Activated CD8-positive, alpha-beta memory T cell treated with anti-CD3 and anti-CD28 coated beads for 24 hours (primary cell): ENCODE results near the gene TNFRSF1B.
A peak's percentile ranks its signal among the peaks of the same experiment; 100 is the strongest.

ENCODE experiments used
- DNase-seq: peaks from one replicate; pipeline ENCODE4 v3.0.0-alpha.2; 2020

TNFRSF1B gene

DNA sequence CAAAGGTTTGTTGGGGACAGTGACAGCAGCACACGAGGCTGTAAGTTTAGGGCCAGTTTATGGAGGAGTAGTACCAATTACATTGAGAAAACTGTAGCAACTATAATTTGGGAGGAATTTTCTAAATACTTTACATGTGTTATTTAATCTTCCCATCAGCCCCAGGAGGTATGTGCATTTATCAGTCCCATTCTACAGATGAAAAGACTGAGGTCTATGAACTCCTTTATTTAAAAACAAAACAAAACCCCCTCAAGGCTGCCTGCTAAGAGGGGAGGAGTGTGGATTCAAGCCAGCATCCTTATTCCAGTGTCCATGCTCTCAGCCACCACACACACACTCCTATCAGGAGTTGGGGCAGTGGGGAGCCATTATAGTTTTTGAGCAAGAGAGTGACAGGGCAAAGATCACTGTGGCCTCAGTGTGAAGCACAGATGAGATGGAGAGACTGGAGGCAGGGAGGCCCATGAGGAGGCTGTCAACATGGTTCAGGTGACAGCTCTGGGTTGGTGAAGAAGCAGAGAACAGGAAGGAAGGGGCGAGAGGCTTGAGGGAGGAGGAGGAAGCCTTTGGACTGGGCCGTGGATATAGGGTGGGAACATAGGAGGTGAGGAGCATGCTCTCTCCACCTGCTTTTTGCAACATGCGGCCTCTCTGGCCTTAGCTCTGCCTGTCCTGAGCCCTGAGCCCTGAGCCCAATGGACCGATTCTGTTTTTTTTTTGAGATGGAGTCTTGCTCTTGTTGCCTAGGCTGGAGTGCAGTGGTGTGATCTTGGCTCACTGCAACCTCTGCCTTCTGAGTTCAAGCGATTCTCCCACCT, 9.7 kb downstream of the TNFRSF1B start:
- DNase-seq, result no peak

- no peak for DNase-seq
Measured at GRCh38 chr1:12177156-12177998, 10.6 kb downstream of the TNFRSF1B start.

DNA sequence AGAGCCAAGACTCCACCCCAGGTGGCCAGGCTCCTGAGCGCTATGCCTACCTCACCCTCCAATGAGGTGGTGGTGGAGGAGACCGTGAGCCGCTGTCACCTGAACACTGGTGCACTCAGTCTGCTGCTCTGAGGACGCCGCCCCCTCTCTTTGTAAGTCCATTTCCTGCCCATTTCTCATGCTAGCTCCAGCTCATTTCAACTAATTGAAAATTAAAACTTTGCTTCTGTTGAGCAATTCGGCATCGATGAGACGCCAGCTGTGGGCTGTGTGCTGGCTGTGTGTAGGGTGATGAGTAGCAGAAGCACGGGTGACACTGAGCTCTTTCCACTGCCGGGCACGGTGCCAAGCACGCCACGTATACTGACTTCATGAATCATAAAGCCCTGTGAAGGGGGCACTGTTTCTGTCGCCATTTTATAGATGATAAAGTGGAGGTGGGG, 11.2 kb downstream of the TNFRSF1B start:
- DNase-seq, result peak; percentile 96

DNA sequence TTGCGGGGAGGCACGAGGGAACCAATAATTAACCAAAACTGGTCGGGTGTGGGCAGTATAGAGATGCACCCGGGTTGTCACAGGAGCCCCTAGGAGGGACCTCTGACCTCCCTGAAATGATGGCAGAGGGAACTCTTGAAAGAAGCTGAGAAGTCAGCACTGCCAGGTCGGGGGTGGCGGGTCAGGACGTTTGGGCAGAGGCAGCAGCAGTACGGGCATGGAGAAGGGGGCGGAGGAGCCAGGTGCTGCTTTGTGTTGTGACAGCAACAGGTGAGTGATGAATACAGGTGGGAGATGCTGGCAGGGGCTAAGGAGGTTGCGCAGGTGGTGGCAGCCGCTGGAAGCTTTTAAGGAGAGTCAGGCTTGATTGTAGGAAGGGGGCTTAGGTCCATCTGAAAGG, 11.7 kb downstream of the TNFRSF1B start:
- no peak for DNase-seq

DNA sequence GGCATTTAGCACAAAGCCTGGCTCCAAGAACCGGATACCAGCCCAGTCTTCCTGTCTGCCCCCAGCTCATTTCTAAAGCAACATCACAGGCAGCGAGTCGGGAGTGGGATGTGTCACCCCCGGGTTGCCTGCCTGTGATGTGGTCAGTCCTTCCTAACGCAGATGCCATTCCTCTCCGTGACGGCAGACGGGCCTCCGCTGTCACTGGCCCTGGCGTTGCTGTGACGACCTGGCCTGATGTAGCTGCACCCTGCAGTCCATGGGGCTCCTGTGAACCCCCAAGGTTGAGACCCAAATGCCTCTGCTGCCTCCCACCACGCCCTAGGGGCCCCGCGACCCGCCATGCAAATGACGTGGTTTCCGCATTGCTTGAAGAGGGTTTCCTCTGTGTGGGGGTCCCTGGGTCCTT, 12.3 kb downstream of the TNFRSF1B start:
- peak; percentile 88 for DNase-seq

DNA sequence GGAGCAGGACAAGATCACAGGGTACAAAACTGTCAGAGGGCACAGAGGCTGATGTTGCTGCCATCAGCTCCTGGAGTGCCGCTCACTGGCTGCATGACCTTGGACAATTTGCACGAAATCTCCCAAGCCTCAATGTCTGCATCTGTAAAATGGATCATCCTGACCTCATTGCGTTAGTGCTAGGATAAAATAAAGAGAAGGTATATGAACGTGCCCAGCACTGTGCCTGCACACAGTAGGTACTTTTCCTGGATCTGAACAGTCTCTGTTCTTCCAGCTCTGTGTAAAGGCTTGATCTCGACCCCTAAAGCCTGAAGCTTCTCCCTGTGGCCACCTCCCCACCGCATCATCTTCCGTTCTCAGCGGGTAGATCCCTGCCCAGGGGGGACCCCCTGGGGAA, 12.9 kb downstream of the TNFRSF1B start:
- DNase-seq, result no peak

DNA sequence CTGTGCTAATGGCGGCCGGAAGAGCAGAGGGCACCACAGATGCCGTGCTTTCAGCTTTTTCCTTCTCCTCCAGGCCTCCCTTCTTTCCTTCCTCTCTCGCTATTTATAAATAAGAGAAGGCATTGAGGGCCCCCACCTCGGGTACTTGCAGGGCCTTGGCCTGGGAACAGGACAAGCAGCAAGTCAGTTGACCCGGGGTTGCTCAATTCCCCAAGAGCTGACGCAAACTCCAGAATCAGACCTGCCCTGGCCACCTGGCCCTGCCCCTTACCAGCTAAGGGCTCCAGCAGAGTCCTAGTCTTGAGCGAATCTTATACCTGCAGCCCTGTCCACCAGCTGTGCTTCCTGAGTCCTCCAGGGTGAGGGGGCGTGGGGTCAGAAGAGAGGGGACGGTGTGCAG, 13.5 kb downstream of the TNFRSF1B start:
- DNase-seq, result no peak

DNA sequence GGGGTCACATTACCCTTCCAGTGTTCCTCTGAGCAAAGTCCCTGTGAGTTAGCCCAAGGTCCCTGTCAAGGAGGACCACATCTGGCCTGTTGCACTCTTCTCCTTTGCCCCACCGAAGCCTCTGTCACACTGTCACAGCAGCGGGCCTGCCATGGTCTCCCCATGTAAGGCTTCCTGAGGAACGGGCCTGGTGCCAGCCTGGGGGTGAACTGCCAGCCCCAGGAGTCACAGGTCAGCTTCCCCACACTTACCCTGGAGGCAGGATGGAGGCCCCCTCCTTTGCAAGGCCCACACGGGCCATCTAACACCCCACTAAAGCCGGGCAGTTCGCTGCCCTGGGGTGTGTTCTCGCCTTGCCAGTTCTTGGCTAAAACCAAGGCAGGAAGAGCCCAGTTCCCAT, 14.1 kb downstream of the TNFRSF1B start:
- DNase-seq, result no peak

DNA sequence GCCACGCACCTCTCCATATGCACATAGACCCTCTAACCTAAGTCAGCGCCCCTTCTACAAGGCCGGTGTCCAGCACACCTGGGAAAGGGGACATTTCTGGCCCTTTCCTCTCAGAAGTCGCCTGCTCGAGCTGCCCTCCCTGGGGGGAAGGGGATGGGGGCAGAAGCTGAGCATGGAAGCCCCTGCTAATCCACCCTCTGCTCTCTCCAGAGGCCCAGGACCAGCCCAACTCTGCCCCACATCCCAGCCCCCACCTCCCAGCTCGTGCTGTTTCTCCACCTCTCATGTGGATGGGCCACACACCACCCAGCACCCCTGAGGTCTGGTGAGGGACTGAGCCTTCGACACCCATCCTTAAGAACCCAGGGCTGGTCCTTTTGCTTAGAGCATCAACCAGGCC, 14.8 kb downstream of the TNFRSF1B start:
- no peak for DNase-seq

DNA sequence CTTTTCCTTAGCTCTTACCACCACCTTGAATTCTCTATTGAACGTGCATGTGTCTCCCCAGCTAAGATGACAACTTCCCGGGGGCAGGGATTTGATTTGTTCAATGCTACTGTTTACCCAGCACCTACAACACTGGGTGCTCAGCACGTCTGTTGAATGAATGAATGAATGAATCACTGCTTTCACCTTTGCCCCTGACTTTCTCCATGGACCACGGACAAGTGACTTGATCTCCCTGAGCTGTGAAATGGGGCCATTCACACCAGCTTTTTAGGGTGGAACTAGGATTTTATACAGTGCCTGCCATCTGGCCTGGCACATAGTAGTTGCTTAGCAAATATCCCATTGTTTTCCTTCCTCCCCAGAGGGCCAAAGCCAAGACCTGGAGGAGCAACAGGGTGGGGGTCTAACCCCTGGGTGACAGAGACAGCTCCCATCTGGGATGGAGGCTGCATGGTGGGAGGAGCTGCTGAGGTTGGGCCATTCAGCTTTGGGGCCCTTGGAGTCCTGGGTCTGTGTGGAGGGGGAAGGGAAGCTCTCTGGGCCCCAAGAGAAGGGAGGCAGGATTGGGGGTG, 15.7 kb downstream of the TNFRSF1B start:
- DNase-seq, result no peak

DNA sequence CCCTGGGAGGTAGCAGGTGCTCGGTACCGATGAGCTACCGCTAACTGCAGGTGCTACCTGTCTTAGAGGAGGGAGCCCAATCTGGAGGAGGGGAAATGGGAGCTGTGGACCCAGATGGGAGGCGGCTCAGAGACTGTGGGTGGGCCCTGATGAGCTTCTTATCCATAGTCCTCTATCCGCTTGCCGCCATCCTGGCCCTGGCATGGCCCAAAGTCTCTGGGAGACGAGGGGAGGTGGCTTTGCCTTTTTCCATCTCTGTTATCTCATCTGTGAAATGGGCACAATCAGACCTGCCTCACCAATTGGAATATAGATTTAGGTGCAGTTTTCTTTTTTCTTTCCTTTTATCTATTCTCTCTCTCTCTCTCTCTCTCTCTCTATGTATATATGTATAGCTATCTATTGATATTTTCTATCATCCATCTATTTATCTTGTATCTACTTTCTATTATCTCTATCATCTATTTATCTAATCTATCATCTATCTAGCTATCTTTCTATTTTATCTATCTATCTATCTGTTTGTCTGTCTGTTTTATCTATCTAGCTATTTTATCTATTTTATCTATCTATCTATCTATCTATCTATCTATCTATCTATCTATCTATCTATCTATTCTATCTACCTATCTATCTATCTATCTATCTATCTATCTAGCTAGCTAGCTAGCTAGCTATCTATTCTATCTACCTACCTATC, 16.5 kb downstream of the TNFRSF1B start:
- DNase-seq, result no peak

- no peak for DNase-seq
Measured at GRCh38 chr1:12184008-12184681, 17.4 kb downstream of the TNFRSF1B start.

DNA sequence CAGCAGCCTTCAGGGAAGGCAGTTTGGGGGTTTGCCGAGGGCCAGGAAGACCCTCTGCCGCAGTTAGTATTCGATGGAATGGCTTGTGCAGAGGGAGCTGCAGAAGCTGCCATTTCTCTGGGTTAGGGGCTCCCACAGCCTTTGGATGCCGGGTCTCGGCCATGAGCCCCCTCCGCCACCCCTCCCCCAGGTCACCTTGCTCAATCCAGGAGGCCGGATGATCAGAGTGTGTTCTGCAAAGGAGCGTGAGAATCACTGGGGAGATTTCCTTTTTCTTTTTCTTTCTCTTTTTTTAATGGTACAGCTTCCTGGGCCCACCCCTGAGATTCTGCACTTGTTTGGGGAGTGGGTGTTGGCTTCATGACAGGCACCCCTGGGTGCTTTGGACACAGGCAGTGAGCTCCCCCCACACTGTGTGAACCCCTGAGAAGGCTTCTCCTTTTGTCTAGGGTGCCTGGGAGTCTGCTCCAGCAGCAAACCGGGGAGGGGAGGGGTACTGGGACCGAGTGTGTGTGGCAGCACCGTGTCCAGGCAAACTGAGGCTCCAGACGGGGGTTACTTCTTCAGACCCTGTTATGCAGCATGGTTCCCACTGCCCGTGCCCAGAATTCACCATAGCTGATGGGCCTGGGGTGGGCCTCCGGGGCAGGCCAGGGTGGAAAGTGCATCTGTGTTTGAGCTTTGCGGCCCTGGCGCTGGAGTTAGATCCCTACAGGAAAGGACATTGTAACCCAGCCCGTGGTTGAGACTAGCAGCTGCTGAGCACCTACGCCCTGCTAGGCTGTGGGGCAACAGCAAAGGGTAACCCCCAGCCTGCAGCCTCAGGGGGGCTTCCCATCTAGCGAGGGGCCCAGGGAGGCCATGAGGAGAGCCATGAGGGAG, 18.5 kb downstream of the TNFRSF1B start:
- no peak for DNase-seq

DNA sequence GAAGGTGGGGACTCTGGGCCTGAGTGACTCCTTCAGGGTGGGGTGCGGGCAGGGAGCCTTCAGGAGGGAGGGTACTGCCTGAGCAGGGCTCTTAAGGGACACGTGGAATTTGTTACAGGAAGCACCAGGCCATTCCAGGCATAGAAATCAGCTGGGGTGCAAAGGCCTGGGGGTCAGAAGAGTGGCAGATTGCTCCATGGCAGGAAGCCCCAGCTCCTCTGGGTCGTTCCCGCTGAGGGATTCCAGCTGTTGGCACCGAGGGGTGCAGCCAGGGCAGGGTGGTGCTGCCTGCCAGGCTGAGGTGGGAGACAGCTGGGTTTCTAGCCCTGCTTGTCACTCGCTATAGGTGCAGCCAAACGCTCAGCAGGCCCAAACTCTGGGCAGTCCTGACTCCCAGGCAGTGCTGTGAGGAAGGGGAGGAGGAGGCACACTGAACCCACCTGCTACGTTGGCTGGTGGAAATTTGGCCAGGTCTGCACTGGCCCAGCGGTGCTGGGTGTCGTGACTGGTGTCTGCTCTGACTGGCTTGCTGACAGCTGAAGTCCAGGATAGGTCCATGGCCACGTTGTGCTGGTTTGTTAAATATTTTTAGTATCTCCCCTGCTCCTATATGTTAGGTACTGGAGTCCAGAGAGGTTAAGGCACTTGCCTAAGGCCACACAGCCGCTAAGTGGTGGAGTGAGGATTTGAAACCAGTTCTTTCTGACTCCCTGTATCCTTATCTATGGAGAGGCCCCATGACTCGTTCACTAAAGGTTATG, 19.3 kb downstream of the TNFRSF1B start:
- DNase-seq, result no peak

- DNase-seq, result no peak
Measured at GRCh38 chr1:12186679-12186985, 19.8 kb downstream of the TNFRSF1B start.

DNA sequence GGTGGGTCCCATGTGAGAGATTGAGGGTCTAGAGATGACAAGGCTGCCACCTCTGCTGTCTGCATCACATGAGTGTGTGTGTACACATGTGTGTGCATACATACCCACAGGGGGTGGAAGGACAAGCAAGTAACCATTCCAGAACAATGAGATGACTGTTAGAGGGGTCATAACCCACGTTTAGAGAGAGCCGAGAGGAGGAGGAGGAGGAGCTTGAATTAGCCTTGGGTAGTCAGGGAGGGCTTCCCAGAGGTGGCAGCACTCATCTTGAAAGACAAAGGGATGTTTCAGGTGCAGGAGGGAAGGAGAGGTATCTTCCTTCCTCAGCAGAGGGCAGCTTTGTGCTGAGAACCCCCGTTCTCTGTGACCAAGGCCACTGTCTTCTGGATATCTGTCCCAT, 21.3 kb downstream of the TNFRSF1B start:
- no peak for DNase-seq

GRCh38 chr1:12188657-12189327, 22.0 kb downstream of the TNFRSF1B start:
- DNase-seq, result no peak

GRCh38 chr1:12189328-12189682, 22.5 kb downstream of the TNFRSF1B start:
- no peak for DNase-seq

DNA sequence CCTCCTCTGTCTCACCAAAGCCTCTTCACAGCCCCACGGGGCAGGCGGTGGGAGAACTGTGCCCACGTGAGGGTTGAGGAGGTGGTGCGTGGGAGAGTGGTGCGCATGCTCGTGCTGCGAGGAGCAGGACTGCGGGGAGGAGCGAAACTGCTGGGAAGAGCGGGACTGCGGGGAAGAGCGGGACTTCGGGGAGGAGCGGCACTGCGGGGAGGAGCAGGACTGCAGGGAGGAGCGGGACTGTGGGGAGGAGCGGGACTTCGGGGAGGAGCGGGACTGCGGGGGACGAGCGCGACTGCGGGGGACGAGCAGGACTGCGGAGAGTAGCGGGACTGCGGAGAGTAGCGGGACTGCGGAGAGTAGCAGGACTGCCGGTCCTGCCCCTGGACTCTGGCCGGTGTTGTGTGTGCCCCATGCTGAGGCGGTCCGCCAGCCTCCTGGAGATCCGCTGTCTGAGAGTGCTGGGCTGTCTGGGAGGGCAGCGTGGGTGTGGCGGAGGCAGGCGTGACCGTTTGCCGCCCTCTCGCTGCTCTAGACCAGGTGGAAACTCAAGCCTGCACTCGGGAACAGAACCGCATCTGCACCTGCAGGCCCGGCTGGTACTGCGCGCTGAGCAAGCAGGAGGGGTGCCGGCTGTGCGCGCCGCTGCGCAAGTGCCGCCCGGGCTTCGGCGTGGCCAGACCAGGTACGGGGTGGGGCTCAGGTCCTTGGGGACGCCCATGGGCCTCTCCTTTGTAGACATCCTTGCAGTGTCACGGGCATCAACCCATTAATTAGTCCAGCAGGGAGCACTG, 24.6 kb downstream of the TNFRSF1B start:
- no peak for DNase-seq
